ENCODE measurements around the gene E4F1. TPM values are rescaled to one million over a fixed set of nuclear protein-coding genes. Genes with fewer than 3 reads are reported as not detected.

The E4F1 gene
- total RNA-seq, 1 donor from 2014 or later = 33.0 TPM

- no peak overlapping the region for H3K27ac Mint-ChIP-seq
- no peaks in the 10 kb centered on the region for H3K9me3 Mint-ChIP-seq
- TF ChIP-seq, protein P1, sequence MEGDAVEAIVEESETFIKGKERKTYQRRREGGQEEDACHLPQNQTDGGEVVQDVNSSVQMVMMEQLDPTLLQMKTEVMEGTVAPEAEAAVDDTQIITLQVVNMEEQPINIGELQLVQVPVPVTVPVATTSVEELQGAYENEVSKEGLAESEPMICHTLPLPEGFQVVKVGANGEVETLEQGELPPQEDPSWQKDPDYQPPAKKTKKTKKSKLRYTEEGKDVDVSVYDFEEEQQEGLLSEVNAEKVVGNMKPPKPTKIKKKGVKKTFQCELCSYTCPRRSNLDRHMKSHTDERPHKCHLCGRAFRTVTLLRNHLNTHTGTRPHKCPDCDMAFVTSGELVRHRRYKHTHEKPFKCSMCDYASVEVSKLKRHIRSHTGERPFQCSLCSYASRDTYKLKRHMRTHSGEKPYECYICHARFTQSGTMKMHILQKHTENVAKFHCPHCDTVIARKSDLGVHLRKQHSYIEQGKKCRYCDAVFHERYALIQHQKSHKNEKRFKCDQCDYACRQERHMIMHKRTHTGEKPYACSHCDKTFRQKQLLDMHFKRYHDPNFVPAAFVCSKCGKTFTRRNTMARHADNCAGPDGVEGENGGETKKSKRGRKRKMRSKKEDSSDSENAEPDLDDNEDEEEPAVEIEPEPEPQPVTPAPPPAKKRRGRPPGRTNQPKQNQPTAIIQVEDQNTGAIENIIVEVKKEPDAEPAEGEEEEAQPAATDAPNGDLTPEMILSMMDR (IDR thresholded peaks at IDR 0.05; ENCODE audit: unreplicated experiment) = no peak
- DNase-seq (ENCODE audit: low spot score in 2 of 2, unreplicated experiment in 2 of 2) = no peak
- H3K36me3 Mint-ChIP-seq = peaks cover 6% of the 10 kb centered on the region
- no peaks in the 10 kb centered on the region for H3K27me3 Mint-ChIP-seq (ENCODE audit: low read depth)
- H3K4me1 Mint-ChIP-seq = peaks cover 16% of the 10 kb centered on the region
- H3K4me3 Mint-ChIP-seq = peak overlapping the region; percentile 28
These were observed 11.5 kb upstream of the E4F1 start for GRCh38 chr16:2211923-2212347.

DNA sequence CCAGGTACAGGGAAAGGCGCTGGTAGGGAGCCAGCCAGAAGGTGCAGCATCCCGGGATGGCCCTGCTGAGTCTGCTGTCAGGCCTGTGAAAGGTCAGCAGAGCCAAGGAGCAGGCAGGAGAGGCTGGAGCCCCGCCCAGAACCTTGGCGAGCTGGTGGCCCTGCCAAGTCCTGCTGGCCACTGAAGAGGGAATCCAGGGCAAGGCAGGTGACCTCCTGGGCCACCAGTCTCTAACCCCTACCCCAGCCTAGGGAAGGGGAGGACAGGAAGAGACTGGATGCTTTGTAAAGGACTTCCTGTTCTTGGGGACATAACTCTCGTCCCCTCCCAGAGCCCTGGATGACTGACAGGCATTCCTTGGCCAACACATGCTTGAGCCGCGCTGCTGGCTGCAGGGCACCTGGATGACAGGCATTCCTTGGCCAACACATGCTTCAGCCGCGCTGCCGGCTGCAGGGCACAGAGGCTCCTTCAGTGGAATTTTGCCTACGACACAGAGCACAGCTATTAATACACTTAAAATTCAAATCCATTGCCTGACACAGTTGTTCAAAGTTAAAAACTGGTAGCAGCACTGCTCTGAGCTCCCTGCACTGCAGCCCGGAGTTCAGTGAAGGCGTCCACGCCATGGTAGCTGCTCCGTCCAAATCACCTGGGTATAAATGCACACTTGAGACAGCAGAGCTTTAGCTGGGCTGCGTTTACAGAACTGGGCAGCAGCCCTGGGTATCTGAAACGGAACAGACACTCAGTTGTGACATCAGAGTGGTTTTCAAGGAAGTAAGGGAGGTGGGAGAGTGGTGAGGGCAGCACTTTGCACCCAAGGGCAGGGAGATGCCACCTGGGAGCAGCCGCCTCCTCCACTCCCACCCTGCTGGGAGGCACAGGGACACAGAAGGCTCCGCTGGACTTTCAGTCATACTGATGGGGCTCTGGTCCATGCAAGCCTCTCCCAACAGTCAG, 10.7 kb upstream of the E4F1 start:
- Mint-ChIP-seq H3K27me3 (ENCODE audit: low read depth) (no peaks in the 10 kb centered on the region), H3K4me1 (peaks cover 16% of the 10 kb centered on the region), H3K9me3 (no peaks in the 10 kb centered on the region), H3K27ac (no peak overlapping the region), H3K4me3 (peak overlapping the region; percentile 67), H3K36me3 (peaks cover 2% of the 10 kb centered on the region)
- no peak for DNase-seq (ENCODE audit: low spot score in 2 of 2, unreplicated experiment in 2 of 2)
- TF ChIP-seq, protein P1 (IDR thresholded peaks at IDR 0.05; ENCODE audit: unreplicated experiment) = no peak

DNA sequence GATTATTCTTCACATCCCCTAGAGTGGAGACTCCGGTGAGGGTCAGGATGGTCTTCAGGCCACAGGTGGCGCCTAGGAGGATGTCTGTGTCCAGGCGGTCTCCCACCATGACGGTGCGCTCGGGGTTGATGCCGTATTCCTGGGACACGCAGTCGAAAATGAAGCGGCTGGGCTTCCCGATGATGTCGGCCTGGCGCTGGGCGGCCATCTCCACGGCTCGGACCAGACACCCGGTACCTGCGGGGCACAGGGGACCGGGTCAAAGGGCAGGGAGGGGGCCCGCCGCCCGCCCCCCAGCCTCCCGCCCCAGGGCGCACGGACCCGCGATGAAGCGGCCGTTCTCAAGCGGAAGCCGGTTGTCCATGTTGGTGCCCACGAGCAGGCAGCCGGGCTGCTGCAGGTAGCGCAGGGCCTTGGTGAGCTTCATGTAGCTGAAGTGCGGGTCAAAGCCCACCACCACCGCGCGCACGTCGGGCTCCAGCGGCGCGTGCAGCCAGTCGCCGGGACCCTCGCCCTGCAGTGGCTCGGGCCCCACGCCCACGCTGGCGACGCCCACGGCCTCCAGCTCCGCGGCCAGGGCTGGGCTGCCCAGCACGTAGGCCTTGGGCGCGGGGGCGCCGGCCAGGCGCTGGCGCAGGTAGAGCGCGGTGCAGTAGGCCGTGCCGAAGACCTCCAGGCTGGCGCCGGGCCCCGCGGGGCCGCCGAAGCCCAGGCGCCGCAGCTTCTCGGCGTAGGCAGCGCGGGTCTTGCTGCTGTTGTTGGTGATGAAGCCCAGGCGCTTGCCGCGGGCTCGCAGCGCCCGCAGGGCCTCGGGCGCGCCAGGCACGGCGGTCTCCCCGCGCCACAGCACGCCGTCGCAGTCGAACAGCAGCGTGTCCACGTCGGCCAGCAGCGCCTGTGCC, 9.3 kb upstream of the E4F1 start:
- Mint-ChIP-seq H3K9me3 (no peaks in the 10 kb centered on the region), H3K4me3 (peak overlapping the region; percentile 67), H3K4me1 (peaks cover 16% of the 10 kb centered on the region), H3K36me3 (no peaks in the 10 kb centered on the region), H3K27ac (peak overlapping the region; percentile 9), H3K27me3 (ENCODE audit: low read depth) (no peaks in the 10 kb centered on the region)
- no peak for DNase-seq (ENCODE audit: low spot score in 2 of 2, unreplicated experiment in 2 of 2)
- TF ChIP-seq, protein P1 (IDR thresholded peaks at IDR 0.05; ENCODE audit: unreplicated experiment) = no peak

DNA sequence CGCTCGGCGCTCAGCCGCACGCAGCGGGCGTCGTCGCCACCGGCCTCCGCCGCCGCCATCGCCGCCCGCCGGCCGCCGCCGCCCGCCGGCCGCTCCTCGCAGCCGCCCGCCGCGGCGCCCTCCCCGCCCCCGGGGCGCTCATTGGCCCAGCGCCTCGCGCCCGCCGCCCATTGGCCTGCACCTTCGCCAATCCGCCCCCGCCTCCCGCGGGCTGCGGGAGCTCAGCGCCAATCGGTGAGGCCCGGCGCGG, 8.7 kb upstream of the E4F1 start, which contains the start of gene PGP:
Gene PGP (minus strand): TSS at position 122 of the 250 bp plus-strand sequence. CDS start 63 bp downstream, at position 59.
- peaks cover 16% of the 10 kb centered on the region for H3K4me1 Mint-ChIP-seq

DNA sequence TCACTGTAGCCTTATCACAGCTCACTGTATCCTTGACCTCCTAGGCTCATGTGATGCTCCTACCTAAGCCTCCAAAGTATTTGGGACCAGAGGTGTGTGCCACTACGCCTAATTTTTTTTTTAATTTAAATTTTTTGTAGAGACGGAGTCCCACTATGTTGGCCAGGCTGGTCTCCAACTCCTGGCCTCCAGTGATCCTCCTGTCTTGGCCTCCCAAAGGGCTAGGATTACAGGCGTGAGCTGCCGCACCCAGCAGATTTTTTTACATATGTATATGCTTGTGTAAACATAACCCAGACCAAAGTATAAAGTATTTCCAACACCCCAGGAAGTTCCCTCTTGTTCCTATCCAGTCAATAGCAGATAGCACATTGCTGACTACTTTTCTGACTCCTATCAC, 7.1 kb upstream of the E4F1 start:
- Mint-ChIP-seq H3K36me3 (no peaks in the 10 kb centered on the region), H3K27ac (peak overlapping the region; percentile 53), H3K4me3 (peak overlapping the region; percentile 73), H3K27me3 (ENCODE audit: low read depth) (no peaks in the 10 kb centered on the region), H3K4me1 (peaks cover 16% of the 10 kb centered on the region), H3K9me3 (no peaks in the 10 kb centered on the region)
- no peak for DNase-seq (ENCODE audit: low spot score in 2 of 2, unreplicated experiment in 2 of 2)
- TF ChIP-seq, protein P1 (IDR thresholded peaks at IDR 0.05; ENCODE audit: unreplicated experiment) = no peak

More for the DNA sequence above, 8.7 kb upstream of the E4F1 start, which contains the start of gene PGP:
- Mint-ChIP-seq H3K9me3 (no peaks in the 10 kb centered on the region), H3K27me3 (ENCODE audit: low read depth) (no peaks in the 10 kb centered on the region), H3K36me3 (no peaks in the 10 kb centered on the region), H3K4me3 (peak within 1 kb of the TSS; percentile 73), H3K27ac (peak within 1 kb of the TSS; percentile 95)
- TF ChIP-seq, protein P1 (IDR thresholded peaks at IDR 0.05; ENCODE audit: unreplicated experiment) = no peak
- DNase-seq (ENCODE audit: low spot score in 2 of 2, unreplicated experiment in 2 of 2) = no peak
